GM12873 (cell line): ENCODE measurements around the gene ASB3.

Source experiments
- TF ChIP-seq, protein P1 (sequence below): IDR thresholded peaks from 2 replicates; pipeline ENCODE4 v1.5.1; 2012; ENCODE audit warnings: low read depth, mild to moderate bottlenecking, moderate library complexity, low read length, control low read depth; ENCODE audit not compliant: insufficient read depth; ENCODE audit errors: missing control alignments

Gene ASB3

DNA sequence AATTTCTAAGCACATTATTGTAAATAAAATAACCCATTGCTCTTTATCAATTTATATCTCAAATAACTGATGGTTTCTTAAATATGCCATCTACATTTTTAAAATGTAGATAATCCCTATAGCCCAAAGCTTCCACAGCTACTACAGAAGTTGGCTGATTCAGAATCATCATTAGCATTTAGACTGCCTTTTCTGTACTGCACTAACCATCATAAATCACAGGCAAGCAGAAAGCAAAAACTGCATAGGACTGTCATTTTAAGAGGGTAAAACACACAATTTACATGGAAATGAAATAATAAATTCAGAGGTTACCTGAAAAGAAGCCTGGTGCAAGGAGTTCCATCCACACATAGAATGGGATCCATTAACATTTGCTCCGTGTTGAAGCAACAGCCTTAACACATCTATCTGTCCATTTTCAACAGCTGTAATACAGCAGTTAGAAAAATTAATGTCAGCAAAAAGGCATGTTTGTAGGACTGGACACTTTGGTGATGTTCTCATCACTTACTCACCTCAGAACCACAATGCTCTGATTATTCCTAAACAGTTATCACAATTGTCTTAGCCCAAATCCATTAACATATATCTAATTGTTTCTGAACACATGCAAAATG, 57.5 kb downstream of the ASB3 start:
- TF ChIP-seq, protein P1, sequence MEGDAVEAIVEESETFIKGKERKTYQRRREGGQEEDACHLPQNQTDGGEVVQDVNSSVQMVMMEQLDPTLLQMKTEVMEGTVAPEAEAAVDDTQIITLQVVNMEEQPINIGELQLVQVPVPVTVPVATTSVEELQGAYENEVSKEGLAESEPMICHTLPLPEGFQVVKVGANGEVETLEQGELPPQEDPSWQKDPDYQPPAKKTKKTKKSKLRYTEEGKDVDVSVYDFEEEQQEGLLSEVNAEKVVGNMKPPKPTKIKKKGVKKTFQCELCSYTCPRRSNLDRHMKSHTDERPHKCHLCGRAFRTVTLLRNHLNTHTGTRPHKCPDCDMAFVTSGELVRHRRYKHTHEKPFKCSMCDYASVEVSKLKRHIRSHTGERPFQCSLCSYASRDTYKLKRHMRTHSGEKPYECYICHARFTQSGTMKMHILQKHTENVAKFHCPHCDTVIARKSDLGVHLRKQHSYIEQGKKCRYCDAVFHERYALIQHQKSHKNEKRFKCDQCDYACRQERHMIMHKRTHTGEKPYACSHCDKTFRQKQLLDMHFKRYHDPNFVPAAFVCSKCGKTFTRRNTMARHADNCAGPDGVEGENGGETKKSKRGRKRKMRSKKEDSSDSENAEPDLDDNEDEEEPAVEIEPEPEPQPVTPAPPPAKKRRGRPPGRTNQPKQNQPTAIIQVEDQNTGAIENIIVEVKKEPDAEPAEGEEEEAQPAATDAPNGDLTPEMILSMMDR: no peak

DNA sequence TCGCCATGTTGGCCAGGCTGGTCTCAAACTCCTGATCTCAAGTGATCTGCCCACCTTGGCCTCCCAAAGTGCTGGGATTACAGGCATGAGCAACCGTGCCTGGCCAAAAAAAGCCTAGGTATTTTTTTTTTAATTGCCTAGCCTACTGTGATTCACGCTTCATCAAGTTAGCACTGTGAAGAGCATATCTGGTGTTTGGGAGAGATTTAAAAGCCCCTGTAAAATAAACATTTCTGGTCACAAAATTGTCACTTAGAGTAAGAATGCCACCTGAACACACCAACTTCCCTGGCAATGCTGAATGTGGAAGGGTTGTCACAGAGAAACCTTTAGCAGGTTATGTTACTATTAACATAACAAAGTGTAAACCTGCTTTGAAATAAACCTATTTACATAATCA, 58.8 kb downstream of the ASB3 start:
- TF ChIP-seq, protein P1: no peak

GRCh38 chr2:53725662-53726061, 61.1 kb downstream of the ASB3 start:
- TF ChIP-seq, protein P1: no peak

- TF ChIP-seq, protein P1: no peak
Observed at GRCh38 chr2:53724536-53724935, 62.2 kb downstream of the ASB3 start.

DNA sequence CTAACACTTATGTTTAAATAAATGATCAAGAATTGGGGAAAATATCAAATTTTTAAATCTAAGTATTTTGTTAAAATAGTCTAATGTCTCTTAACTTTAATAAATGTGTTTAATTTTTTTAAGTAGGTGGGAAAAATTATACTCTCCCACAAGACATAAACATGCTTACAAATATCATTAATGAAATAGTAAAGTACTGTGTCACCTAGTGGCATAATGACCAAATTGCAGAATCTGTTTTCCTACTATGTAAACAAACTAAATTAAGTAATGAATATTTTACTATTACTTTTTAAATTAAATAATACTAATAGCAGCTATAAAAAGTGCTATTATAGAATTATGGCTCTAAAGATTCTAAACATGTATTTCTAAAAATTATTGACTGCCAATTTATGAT, 71.2 kb downstream of the ASB3 start:
- TF ChIP-seq, protein P1: peak; percentile 26

DNA sequence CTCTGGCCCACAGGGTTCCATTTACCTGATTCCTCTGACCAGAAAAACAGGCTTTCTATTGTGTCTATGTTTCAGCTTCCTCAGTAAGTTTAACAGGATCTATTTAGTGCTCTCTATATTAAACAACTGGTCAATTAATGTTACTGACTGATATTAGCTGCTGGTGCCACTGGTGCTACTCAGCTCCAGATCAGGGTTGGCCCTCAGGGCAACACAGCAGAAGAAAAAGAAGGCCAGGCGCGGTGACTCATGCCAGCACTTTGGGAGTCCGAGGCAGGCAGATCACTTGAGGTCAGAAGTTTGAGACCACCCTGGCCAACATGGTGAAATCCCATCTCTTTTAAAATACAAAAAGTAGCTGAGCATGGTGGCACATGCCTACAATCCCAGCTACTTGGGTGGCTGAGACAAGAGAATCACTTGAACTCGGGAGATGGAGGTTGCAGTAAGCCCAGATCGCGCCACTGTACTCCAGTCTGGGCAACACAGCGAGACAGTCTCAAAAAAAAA, 75.4 kb downstream of the ASB3 start:
- TF ChIP-seq, protein P1: no peak

DNA sequence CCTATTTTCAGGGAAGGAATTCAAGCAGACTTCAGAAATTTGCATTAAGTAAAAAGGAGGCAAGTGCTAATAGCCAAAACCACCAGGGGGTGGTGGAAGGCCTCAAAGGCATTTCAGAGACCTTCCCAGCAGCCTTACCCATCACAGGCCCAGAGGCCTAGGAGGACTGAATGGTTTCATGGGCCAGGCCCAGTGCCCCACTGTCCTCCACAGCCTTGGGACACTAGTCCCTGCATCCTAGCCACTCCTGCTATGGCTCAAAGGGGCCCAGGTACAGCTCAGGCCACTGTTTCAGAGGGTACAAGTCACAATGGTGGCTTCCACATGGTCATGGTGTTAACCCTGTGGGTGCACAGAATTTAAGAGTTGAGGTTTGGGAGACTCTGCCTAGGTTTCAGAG, 77.8 kb downstream of the ASB3 start:
- TF ChIP-seq, protein P1: no peak

- TF ChIP-seq, protein P1: no peak
Observed at GRCh38 chr2:53701221-53701620, 85.5 kb downstream of the ASB3 start.
